Hypothalamus (tissue), 51 donors: ENCODE results near the gene RTN4RL2.

ENCODE experiments used
- DNase-seq, 51 donors: peaks; one replicate each; lab custom pipeline; 2025; lab: John Stamatoyannopoulos, UW

RTN4RL2 gene

GRCh38 chr11:57460758-57461749 lies 726 bp downstream of the RTN4RL2 start:
- no peak for DNase-seq

DNA sequence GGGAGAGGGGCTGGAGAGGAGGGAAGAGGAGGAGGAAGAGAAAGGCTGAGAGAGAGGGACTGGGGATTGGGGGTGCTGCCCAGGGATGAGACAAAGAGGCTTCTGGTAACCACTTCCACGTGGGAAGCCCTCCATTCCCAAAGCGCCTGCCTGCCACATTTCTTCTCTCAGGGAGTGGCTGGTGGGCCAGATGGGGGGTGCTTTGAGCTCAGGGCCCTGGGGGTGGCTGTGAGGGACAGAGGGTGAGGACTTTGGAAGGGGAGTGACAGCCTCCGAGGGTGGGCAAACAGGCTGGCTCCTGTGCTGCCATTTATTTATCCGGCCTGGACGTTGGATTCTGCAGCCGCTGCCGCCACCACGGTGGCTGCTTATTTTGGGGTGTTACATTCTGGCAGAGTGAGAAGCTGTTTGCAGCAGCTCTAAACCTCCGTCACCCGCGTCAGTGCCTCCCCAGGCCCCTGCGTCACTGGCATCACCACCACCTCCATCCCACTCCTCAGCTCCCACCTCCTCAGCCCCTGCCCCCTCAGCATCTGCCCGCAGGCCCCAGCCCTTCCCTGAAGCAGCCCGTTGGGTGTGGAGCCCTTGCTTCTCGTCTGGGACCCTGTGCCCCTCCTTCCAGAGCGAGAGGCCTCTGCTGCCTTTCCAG lies 1.6 kb downstream of the RTN4RL2 start:
- DNase-seq, result no peak

- DNase-seq, result no peak
These were observed 2.3 kb downstream of the RTN4RL2 start for GRCh38 chr11:57462597-57462996.

GRCh38 chr11:57463671-57464538 lies 3.6 kb downstream of the RTN4RL2 start:
- DNase-seq, result peak in 1 of 51 donors; percentile 17

- peak in 1 of 51 donors; percentile 66 for DNase-seq
These were observed 4.3 kb downstream of the RTN4RL2 start for GRCh38 chr11:57464539-57465181.

- no peak for DNase-seq
These were observed 6.4 kb downstream of the RTN4RL2 start for GRCh38 chr11:57466680-57467079.

- DNase-seq, result no peak
These were observed 7.3 kb downstream of the RTN4RL2 start for GRCh38 chr11:57467508-57468157.

DNA sequence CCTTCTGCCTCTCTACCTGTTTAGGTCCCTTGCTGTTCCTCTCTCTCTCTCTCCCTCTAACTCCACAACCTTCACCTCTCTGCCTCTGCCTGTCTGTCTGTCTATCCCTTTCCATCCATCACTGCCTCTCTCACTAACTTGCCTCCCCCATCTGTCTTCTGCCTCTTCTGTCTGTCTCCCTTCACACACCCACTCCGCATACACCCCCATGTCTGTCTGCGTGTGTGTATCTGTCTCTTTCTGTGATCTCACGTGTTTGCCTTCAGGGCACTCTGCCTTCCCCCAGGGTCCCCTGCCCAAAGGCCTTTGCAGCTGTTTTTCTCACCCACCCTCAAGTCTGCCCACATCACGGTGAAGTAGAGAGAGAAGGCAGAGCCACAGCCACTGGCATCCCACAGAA lies 7.9 kb downstream of the RTN4RL2 start:
- DNase-seq, result peak in 1 of 51 donors; percentile 26

GRCh38 chr11:57469268-57469667 lies 8.9 kb downstream of the RTN4RL2 start:
- no peak for DNase-seq

DNA sequence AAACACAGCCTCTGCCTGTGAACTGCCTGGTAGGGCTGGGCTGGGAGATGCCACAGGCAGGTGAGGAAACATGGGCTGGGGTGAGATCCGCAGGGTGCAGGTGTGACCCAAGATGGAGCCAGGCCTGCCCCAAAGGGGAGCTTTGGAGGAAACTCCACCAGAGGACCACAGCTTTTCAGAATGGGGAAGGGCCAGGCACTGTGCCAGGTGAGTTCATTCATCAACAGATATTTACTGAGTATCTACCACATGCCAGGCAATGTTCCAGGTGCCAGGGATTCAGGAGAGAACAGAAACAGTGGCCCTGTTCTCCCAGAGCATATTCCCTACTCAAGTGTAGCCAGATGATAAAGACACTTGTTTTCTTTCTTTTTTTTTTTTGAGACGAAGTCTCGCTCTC lies 11.2 kb downstream of the RTN4RL2 start:
- no peak for DNase-seq

- DNase-seq, result no peak
These were observed 13.0 kb downstream of the RTN4RL2 start for GRCh38 chr11:57473285-57473841.

GRCh38 chr11:57474017-57474802 lies 13.9 kb downstream of the RTN4RL2 start:
- DNase-seq, result peak in 1 of 51 donors; percentile 45

DNA sequence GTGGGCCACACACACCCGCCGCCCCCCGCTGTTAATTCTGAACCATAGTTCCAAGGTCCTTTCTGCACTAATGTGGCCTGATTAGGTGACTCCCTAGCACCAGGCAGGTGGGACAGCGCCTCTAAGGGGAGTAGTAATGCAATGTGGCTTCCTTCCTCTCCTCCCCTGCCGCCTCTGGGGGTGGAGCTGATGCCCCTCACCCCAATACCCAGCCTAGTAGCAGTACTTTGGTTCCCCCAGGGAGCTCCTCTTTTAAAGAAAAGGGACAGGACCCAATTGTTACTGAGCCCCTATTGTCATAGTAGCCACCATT lies 14.4 kb downstream of the RTN4RL2 start:
- DNase-seq, result no peak

GRCh38 chr11:57475191-57475590 lies 14.9 kb downstream of the RTN4RL2 start:
- no peak for DNase-seq

GRCh38 chr11:57475671-57476046 lies 15.3 kb downstream of the RTN4RL2 start:
- DNase-seq, result no peak

DNA sequence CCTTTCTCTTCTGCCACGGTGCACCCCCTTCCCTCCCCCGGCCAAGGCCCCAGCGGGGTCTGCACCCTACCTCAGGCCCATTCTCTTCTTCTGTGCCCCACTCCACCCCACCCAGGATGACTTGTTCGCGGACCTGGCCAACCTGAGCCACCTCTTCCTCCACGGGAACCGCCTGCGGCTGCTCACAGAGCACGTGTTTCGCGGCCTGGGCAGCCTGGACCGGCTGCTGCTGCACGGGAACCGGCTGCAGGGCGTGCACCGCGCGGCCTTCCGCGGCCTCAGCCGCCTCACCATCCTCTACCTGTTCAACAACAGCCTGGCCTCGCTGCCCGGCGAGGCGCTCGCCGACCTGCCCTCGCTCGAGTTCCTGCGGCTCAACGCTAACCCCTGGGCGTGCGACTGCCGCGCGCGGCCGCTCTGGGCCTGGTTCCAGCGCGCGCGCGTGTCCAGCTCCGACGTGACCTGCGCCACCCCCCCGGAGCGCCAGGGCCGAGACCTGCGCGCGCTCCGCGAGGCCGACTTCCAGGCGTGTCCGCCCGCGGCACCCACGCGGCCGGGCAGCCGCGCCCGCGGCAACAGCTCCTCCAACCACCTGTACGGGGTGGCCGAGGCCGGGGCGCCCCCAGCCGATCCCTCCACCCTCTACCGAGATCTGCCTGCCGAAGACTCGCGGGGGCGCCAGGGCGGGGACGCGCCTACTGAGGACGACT lies 15.9 kb downstream of the RTN4RL2 start:
- peak in 3 of 51 donors; percentile 13 to 29 (median 25) for DNase-seq

GRCh38 chr11:57476757-57477506 lies 16.6 kb downstream of the RTN4RL2 start:
- peak in 1 of 51 donors; percentile 21 for DNase-seq
